ENCODE measurements around the gene PI3.
"Not testable (repeated sequence)": the region's sequence is repeated elsewhere in the genome, so short reads cannot be mapped to it uniquely, and the experiment has no call there.

Gene PI3

GRCh38 chr20:45174434-45175364, at the start of gene PI3:
Gene PI3, plus strand, starts transcription at chr20:45174902. Its CDS starts 21 bp downstream, at chr20:45174923.
- DNase-seq (ENCODE audit: low spot score) = no peak

- no peak for DNase-seq (ENCODE audit: low spot score)
Measured at GRCh38 chr20:45128099-45128498, 46.6 kb upstream of the PI3 start.

GRCh38 chr20:45136911-45137310, 37.8 kb upstream of the PI3 start:
- DNase-seq (ENCODE audit: low spot score) = no peak

GRCh38 chr20:45138561-45139300, 36.0 kb upstream of the PI3 start:
- DNase-seq (ENCODE audit: low spot score) = peak; percentile 45

- DNase-seq (ENCODE audit: low spot score) = not testable (repeated sequence)
Measured at GRCh38 chr20:45139733-45140375, 34.8 kb upstream of the PI3 start.

- DNase-seq (ENCODE audit: low spot score) = no peak
Measured at GRCh38 chr20:45140836-45141235, 33.9 kb upstream of the PI3 start.

GRCh38 chr20:45149062-45149461, 25.6 kb upstream of the PI3 start:
- DNase-seq (ENCODE audit: low spot score) = no peak

- DNase-seq (ENCODE audit: low spot score) = no peak
Measured at GRCh38 chr20:45152405-45152804, 22.3 kb upstream of the PI3 start.

GRCh38 chr20:45153147-45153546, 21.6 kb upstream of the PI3 start:
- DNase-seq (ENCODE audit: low spot score) = no peak

- DNase-seq (ENCODE audit: low spot score) = no peak
Measured at GRCh38 chr20:45153752-45154151, 20.9 kb upstream of the PI3 start.

- DNase-seq (ENCODE audit: low spot score) = no peak
Measured at GRCh38 chr20:45154183-45154582, 20.5 kb upstream of the PI3 start.

- not testable (repeated sequence) for DNase-seq (ENCODE audit: low spot score)
Measured at GRCh38 chr20:45154794-45155193, 19.9 kb upstream of the PI3 start.

GRCh38 chr20:45156713-45157112, 18.0 kb upstream of the PI3 start:
- DNase-seq (ENCODE audit: low spot score) = no peak

GRCh38 chr20:45157962-45158361, 16.7 kb upstream of the PI3 start:
- DNase-seq (ENCODE audit: low spot score) = peak; percentile 44

GRCh38 chr20:45163083-45163803, 11.5 kb upstream of the PI3 start:
- DNase-seq (ENCODE audit: low spot score) = no peak

GRCh38 chr20:45164906-45165305, 9.8 kb upstream of the PI3 start:
- DNase-seq (ENCODE audit: low spot score) = no peak

GRCh38 chr20:45173522-45173921, 1.2 kb upstream of the PI3 start:
- no peak for DNase-seq (ENCODE audit: low spot score)

- DNase-seq (ENCODE audit: low spot score) = no peak
Measured at GRCh38 chr20:45176526-45177267, 2.0 kb downstream of the PI3 start.

GRCh38 chr20:45179166-45179565, 4.5 kb downstream of the PI3 start:
- DNase-seq (ENCODE audit: low spot score) = no peak

GRCh38 chr20:45181639-45182038, 6.9 kb downstream of the PI3 start:
- DNase-seq (ENCODE audit: low spot score) = peak; percentile 45

GRCh38 chr20:45183084-45183483, 8.4 kb downstream of the PI3 start:
- no peak for DNase-seq (ENCODE audit: low spot score)
